IMR-90 (cell line): ENCODE results near the gene PBLD. TPM values are rescaled to one million over a fixed set of nuclear protein-coding genes. Genes with fewer than 3 reads are reported as not detected.

ENCODE experiments used
- ATAC-seq: fragments of 200-7000 bp; cut with Tn5 transposase; 2 replicates; pipeline ENCODE4 v1.9.1; 2020; ENCODE audit warnings: low read depth, mild to moderate bottlenecking, moderate library complexity
- BruUV-seq: library from RNA; stranded (reverse); fragments of 400-500 nt; replicated peaks from 2 replicates; lab custom pipeline; 2021; lab: Mats Ljungman, UMichigan
- CTCF ChIA-PET: fragments of 300-600 bp; formaldehyde crosslinking; extraction: SDS; loops from one replicate; lab custom pipeline; 2021; ENCODE audit warnings: antibody characterized with exemption; lab: Yijun Ruan, JAX
- POLR2A ChIA-PET: fragments of 300-600 bp; sonication (Branson Sonifier 250); formaldehyde crosslinking; loops from one replicate; lab custom pipeline; 2022; ENCODE audit warnings: antibody characterized with exemption; ENCODE audit not compliant: unreplicated experiment; lab: Charles Lee
- DNase-seq: peaks from one replicate; pipeline ENCODE4 v3.0.0; 2013
- H2AFZ ChIP-seq: replicated peaks from 2 replicates; pipeline ENCODE3; 2013; ENCODE audit warnings: low read length, mild to moderate bottlenecking; ENCODE audit not compliant: poor library complexity
- H2AK5ac ChIP-seq: 2 replicates; pipeline ENCODE4 v1.6.1; 2013; ENCODE audit warnings: low read depth, low read length, inconsistent platforms
- H2AK9ac ChIP-seq: replicated peaks from 2 replicates; pipeline ENCODE3; 2013; ENCODE audit warnings: mild to moderate bottlenecking, low read depth, low read length, moderate library complexity; ENCODE audit not compliant: poor library complexity
- H2BK120ac ChIP-seq: 2 replicates; pipeline ENCODE4 v1.6.1; 2013; ENCODE audit warnings: low read depth, low read length, inconsistent platforms
- H2BK15ac ChIP-seq: 3 replicates; pipeline ENCODE4 v1.6.1; 2013; ENCODE audit warnings: low read depth, low read length, inconsistent platforms
- H2BK20ac ChIP-seq: 2 replicates; pipeline ENCODE4 v1.6.1; 2013; ENCODE audit warnings: low read depth, mild to moderate bottlenecking, inconsistent platforms, low read length, moderate library complexity
- H2BK5ac ChIP-seq: 2 replicates; pipeline ENCODE4 v1.6.1; 2013; ENCODE audit warnings: mild to moderate bottlenecking, low read depth, low read length, inconsistent platforms; ENCODE audit not compliant: poor library complexity, severe bottlenecking
- H3K14ac ChIP-seq: replicated peaks from 2 replicates; pipeline ENCODE4 v1.6.1; 2013; ENCODE audit warnings: low read depth, low read length, inconsistent platforms
- H3K18ac ChIP-seq: 2 replicates; pipeline ENCODE4 v1.6.1; 2013; ENCODE audit warnings: low read depth, low read length, control low read depth
- H3K23ac ChIP-seq: 2 replicates; pipeline ENCODE4 v1.6.1; 2013; ENCODE audit warnings: low read depth, low read length, inconsistent platforms
- H3K27ac ChIP-seq: 2 replicates; pipeline ENCODE4 v1.5.1; 2013; ENCODE audit warnings: mild to moderate bottlenecking, control low read depth, low read length; ENCODE audit not compliant: insufficient read depth
- H3K27me3 ChIP-seq: 2 replicates; pipeline ENCODE4 v1.6.1; 2013; ENCODE audit warnings: low read length; ENCODE audit not compliant: control insufficient read depth, insufficient read depth
- H3K36me3 ChIP-seq: 2 replicates; pipeline ENCODE4 v1.6.1; 2013; ENCODE audit warnings: low read length, mixed read lengths; ENCODE audit not compliant: control insufficient read depth, insufficient read depth
- H3K4ac ChIP-seq: 2 replicates; pipeline ENCODE4 v1.6.1; 2013; ENCODE audit warnings: low read depth, low read length, inconsistent platforms
- H3K4me1 ChIP-seq: 2 replicates; pipeline ENCODE4 v1.6.1; 2013; ENCODE audit warnings: low read length, mixed read lengths; ENCODE audit not compliant: control insufficient read depth, insufficient read depth
- H3K4me2 ChIP-seq: 2 replicates; pipeline ENCODE4 v1.6.1; 2013; ENCODE audit warnings: low read depth, mild to moderate bottlenecking, control low read depth, low read length, moderate library complexity
- H3K4me3 ChIP-seq: 2 replicates; pipeline ENCODE4 v1.5.1; 2013; ENCODE audit warnings: low read depth, mild to moderate bottlenecking, control low read depth, low read length, moderate library complexity; ENCODE audit not compliant: insufficient read depth
- H3K56ac ChIP-seq: 2 replicates; pipeline ENCODE4 v1.6.1; 2013; ENCODE audit warnings: low read length, inconsistent platforms; ENCODE audit not compliant: insufficient read depth; ENCODE audit errors: extremely low read depth
- H3K79me1 ChIP-seq, 2 experiments: 2 replicates each; pipeline ENCODE4 v1.6.1; 2013; ENCODE audit warnings: low read length in 2 of 2, inconsistent platforms in 1 of 2, low read depth in 1 of 2
- H3K9ac ChIP-seq: 2 replicates; pipeline ENCODE4 v1.6.1; 2013; ENCODE audit warnings: low read depth, low read length, control low read depth
- H3K9me1 ChIP-seq: 2 replicates; pipeline ENCODE4 v1.6.1; 2013; ENCODE audit warnings: low read length, inconsistent platforms; ENCODE audit not compliant: insufficient read depth
- H3K9me3 ChIP-seq: 2 replicates; pipeline ENCODE4 v1.6.1; 2013; ENCODE audit warnings: low read length; ENCODE audit not compliant: control insufficient read depth, insufficient read depth
- H4K20me1 ChIP-seq: 2 replicates; pipeline ENCODE4 v1.6.1; 2013; ENCODE audit warnings: low read length, inconsistent platforms; ENCODE audit not compliant: insufficient read depth
- H4K5ac ChIP-seq: 2 replicates; pipeline ENCODE4 v1.6.1; 2013; ENCODE audit warnings: mild to moderate bottlenecking, low read depth, low read length, control low read depth
- H4K8ac ChIP-seq, 2 experiments: 2 replicates each; pipeline ENCODE4 v1.6.1; 2013; ENCODE audit warnings: low read depth in 2 of 2, low read length in 2 of 2, control low read depth in 1 of 2, inconsistent platforms in 1 of 2
- H4K91ac ChIP-seq: 2 replicates; pipeline ENCODE4 v1.6.1; 2013; ENCODE audit warnings: low read depth, low read length, inconsistent platforms; ENCODE audit not compliant: insufficient read depth
- BHLHE40 ChIP-seq: fragments of 150-350 bp; IDR thresholded peaks from 2 replicates; pipeline ENCODE4 v1.6.1; 2016; ENCODE audit warnings: mild to moderate bottlenecking, low read depth, low read length
- CEBPB ChIP-seq: IDR thresholded peaks from 2 replicates; pipeline ENCODE4 v1.6.1; 2012; ENCODE audit warnings: low read depth, low read length, improper control_type of control experiment
- CTCF ChIP-seq: conservative IDR thresholded peaks from 2 replicates; pipeline ENCODE4 v1.5.1; 2012; ENCODE audit warnings: mild to moderate bottlenecking, low read depth, low read length, improper control_type of control experiment
- ELK1 ChIP-seq: fragments of 150-350 bp; IDR thresholded peaks from 2 replicates; pipeline ENCODE4 v1.6.1; 2016; ENCODE audit warnings: low read depth, mild to moderate bottlenecking, low read length, moderate library complexity, borderline replicate concordance
- FOS ChIP-seq: fragments of 150-350 bp; IDR thresholded peaks from 2 replicates; pipeline ENCODE4 v1.6.1; 2016; ENCODE audit warnings: low read depth, low read length
- MAZ ChIP-seq: IDR thresholded peaks from 2 replicates; pipeline ENCODE4 v1.6.1; 2012; ENCODE audit warnings: low read depth, mild to moderate bottlenecking, low read length, improper control_type of control experiment, moderate library complexity, borderline replicate concordance
- RAD21 ChIP-seq: IDR thresholded peaks from 2 replicates; pipeline ENCODE4 v1.6.1; 2012; ENCODE audit warnings: low read length, improper control_type of control experiment
- RCOR1 ChIP-seq: IDR thresholded peaks from 2 replicates; pipeline ENCODE4 v1.6.1; 2012; ENCODE audit warnings: mild to moderate bottlenecking, low read length, improper control_type of control experiment; ENCODE audit not compliant: insufficient replicate concordance
- RFX5 ChIP-seq: IDR thresholded peaks from 2 replicates; pipeline ENCODE4 v1.8.0; 2012; ENCODE audit warnings: low read depth, mild to moderate bottlenecking, low read length, moderate library complexity
- SMC3 ChIP-seq: fragments of 150-350 bp; IDR thresholded peaks from 2 replicates; pipeline ENCODE4 v1.6.1; 2016; ENCODE audit warnings: low read depth, mild to moderate bottlenecking, antibody characterized with exemption, low read length, moderate library complexity
- WGBS, 2 experiments: methylation state at CpG; one replicate each; pipeline versions ENCODE4 v1.1.5 to v1.1.7; 2013; ENCODE audit warnings: missing lambda C conversion rate in 2 of 2; ENCODE audit not compliant: insufficient read length in 1 of 2; ENCODE audit errors: extremely low coverage in 2 of 2; 5-methylcytosine and 5-hydroxymethylcytosine counted together
- dilution Hi-C: fragments of 300-500 bp; cut with HindIII; formaldehyde crosslinking; loops from one replicate; pipeline ENCODE4 v1.14.3; 2018; ENCODE audit warnings: low sequenced_read_pairs; ENCODE audit not compliant: unreplicated experiment
- in situ Hi-C: fragments of 300-500 bp; cut with MboI; formaldehyde crosslinking; loops from 3 replicates; pipeline ENCODE4 v1.14.3; 2019; ENCODE audit warnings: low sequenced_read_pairs, inconsistent platforms, mixed read lengths
- intact Hi-C: fragments of 100-400 bp; cut with micrococcal nuclease; formaldehyde crosslinking; loops from 2 replicates; pipeline ENCODE4 v1.10.0; 2022
- polyA plus RNA-seq, 3 experiments: library from polyadenylated mRNA; depleted of rRNA; stranded (reverse); fragments of >200 nt; gene quantifications; 2 replicates each; pipeline ENCODE4 v1.2.3, GENCODE V29; 2012; ENCODE audit warnings: low replicate concordance in 1 of 3
- total RNA-seq: library from RNA; depleted of rRNA; stranded (reverse); fragments of >200 nt; gene quantifications from 2 replicates; pipeline ENCODE4 v1.2.3, GENCODE V29; 2012
- TF ChIP-seq, protein P1 (sequence below): fragments of 150-350 bp; IDR thresholded peaks from 2 replicates; pipeline ENCODE4 v1.6.1; 2017; ENCODE audit warnings: mild to moderate bottlenecking, antibody characterized with exemption, low read length, low read depth

PBLD gene
- total and polyA plus RNA-seq, 2 of the 4 experiments (the other 2 are of a cell fraction) = 3.3 to 5.7 TPM

- Histone ChIP-seq H4K91ac (no peak overlapping the region), H3K9ac (no peak overlapping the region), H2BK5ac (no peak overlapping the region), H3K36me3 (no peaks in the 10 kb centered on the region), H3K23ac (no peak overlapping the region), H4K5ac (no peak overlapping the region), H4K20me1 (no peaks in the 10 kb centered on the region), H3K4me2 (no peak overlapping the region), H4K8ac (no peak overlapping the region), H3K4ac (no peak overlapping the region), H2AFZ (no peak overlapping the region), H3K9me1 (no peaks in the 10 kb centered on the region), H3K27ac (no peak overlapping the region), H3K4me1 (peaks cover 4% of the 10 kb centered on the region; the same call in 1 of the 2 replicates), H3K18ac (no peak overlapping the region), H2BK15ac (no peak overlapping the region), H3K56ac (no peak overlapping the region), H3K4me3 (no peak overlapping the region), H2BK20ac (no peak overlapping the region), H3K27me3 (no peaks in the 10 kb centered on the region), H2AK5ac (no peak overlapping the region), H3K14ac (no peak overlapping the region), H3K79me1 (no peaks in the 10 kb centered on the region), H2AK9ac (no peak overlapping the region), H3K9me3 (no peaks in the 10 kb centered on the region), H2BK120ac (no peak overlapping the region)
- TF ChIP-seq CEBPB (no peak), ELK1 (no peak), RCOR1 (no peak), BHLHE40 (no peak), CTCF (peak; percentile 74), MAZ (no peak), SMC3 (peak; percentile 76), RAD21 (peak; percentile 75), FOS (no peak), RFX5 (no peak)
- TF ChIP-seq, protein P1, sequence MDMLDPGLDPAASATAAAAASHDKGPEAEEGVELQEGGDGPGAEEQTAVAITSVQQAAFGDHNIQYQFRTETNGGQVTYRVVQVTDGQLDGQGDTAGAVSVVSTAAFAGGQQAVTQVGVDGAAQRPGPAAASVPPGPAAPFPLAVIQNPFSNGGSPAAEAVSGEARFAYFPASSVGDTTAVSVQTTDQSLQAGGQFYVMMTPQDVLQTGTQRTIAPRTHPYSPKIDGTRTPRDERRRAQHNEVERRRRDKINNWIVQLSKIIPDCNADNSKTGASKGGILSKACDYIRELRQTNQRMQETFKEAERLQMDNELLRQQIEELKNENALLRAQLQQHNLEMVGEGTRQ = no peak
- intact Hi-C loops = loop anchor here (1.0 kb wide), 3 partner anchors 90 to 447 kb away; no protein-coding TSS in a partner anchor
- ChIA-PET POLR2A (no interaction called here), CTCF (interaction anchor here (0.6 to 3.4 kb wide), 13 partner anchors 26 to 235 kb away, joined by 3 to 28 read pairs (median 4); partner anchors contain the start of genes ATOH7 and PBLD)
- BruUV-seq = no TSS peak
- in situ Hi-C loops = loop anchor here (5.0 kb wide), 1 partner anchor 215 kb away; no protein-coding TSS in a partner anchor
- ATAC-seq (peak; percentile 97), DNase-seq (peak; percentile 75)
- no CpG with 5 or more reads among the region's 6 CpGs for WGBS, 2 experiments
- dilution Hi-C loops = no loop called here
These were observed 30.8 kb downstream of the PBLD start for GRCh38 chr10:68301790-68302502.
